LHCN-M2 (cell line): ENCODE data around the gene TAL1. TPM values are rescaled to one million over a fixed set of nuclear protein-coding genes. Genes with fewer than 3 reads are reported as not detected.

Source experiments
- DNase-seq: peaks from one replicate; pipeline ENCODE4 v3.0.0-alpha.2; 2012; ENCODE audit warnings: low read depth
- total RNA-seq: library from RNA; depleted of rRNA; stranded (reverse); fragments of >200 nt; gene quantifications from 2 replicates; pipeline ENCODE4 v1.2.3, GENCODE V29; 2014; rRNA removed

Gene TAL1
- total RNA-seq, 1 experiment from 2014 or later, result not detected

DNA sequence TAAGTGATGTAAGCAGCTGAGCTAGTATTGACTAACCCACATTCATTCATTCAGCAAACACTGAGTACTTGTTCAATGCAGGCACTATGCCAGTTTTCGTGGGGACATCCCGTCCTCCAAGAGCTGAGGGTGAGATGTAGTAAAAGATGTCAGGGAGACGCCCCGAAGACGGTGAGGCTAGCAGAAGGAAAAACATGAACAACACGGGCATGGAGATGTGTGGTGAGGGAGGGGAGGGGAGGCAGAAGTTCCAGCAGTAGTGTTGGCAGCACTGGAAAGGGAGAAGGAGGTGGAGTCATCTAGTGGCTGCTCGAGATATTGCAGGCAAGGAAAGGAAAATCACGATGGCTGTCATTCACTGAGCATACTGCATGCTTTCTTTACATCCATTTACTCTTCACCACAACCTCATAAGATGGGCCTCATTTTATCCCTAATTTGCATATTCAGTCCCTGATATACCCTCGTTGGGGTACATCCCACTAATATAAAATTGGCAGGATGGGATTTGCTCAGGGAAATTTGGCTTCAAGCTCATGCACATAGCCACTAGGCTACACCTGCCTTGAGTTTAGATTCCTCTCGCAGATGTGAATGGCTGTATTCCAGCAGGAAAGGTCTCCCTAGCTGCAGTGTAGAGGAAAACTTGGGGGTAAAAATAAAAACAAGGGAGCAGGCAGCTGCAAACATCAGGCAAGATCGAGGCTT, 56.6 kb downstream of the TAL1 start:
- DNase-seq, result peak; percentile 44

DNA sequence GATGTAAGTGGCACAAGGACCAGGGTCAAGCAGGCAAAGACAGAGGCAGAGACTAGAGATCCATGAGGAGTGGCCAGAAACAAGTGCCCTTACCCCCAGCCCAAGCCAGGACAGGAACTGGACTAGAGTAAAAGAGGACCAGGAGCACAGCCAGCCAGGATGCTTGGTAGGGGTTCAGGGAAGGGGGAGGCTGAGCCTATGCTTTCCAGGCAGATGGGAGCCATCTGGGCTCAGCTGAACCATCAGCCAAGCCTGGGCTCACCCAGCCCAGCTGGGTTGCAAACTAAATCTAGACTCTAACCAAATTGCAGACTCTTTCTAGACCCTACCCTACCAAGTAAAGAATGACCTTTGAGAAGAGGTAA, 57.4 kb downstream of the TAL1 start:
- no peak for DNase-seq

DNA sequence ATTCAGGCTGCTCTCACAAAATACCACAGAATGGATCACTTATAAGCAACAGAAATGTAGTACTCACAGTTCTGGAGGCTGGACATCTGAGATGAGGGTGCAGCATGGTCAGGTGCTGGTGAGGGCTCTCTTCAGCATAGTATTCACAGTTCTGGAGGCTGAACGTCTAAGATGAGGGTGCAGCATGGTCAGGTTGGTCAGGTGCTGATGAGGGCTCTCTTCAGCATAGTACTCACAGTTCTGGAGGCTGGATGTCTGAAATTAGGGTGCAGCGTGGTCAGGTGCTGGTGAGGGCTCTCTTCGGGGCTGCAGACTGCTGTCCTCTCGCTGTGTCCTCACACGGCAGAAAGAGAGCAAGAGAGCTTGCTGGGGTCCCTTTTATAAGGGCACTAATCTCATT, 59.2 kb downstream of the TAL1 start:
- DNase-seq, result no peak

Other genes starting within 250 kb of the TAL1 start
- gene CYP4X1, start 208.6 kb downstream of the TAL1 start, total RNA-seq, result not detected in 2 replicates
- gene CYP4Z1, start 165.0 kb downstream of the TAL1 start, total RNA-seq, result not detected in 2 replicates
- gene CYP4A22, start 94.8 kb downstream of the TAL1 start, total RNA-seq, result not detected in 2 replicates
- not detected in 2 replicates for gene PDZK1IP1, start 42.2 kb downstream of the TAL1 start, total RNA-seq
- 26.5 and 28.5 TPM in 2 replicates for gene STIL, start 81.9 kb upstream of the TAL1 start, total RNA-seq
- gene CMPK1, start 101.6 kb upstream of the TAL1 start, total RNA-seq, result 133 and 152 TPM in 2 replicates
- gene FOXE3, start 184.1 kb upstream of the TAL1 start, total RNA-seq, result not detected in 2 replicates
- gene FOXD2, start 205.8 kb upstream of the TAL1 start, total RNA-seq, result 0.26 and 0.40 TPM in 2 replicates